PC-9 (cell line): ENCODE measurements around the gene DDX56.

Experiments used
- EZH2 ChIP-seq: fragments of 200-600 bp; sonication (generic); IDR thresholded peaks from 2 replicates; pipeline ENCODE4 v1.8.0; 2017; ENCODE audit warnings: antibody characterized with exemption, low read depth
- TF ChIP-seq, protein P1 (sequence below): fragments of 200-600 bp; sonication (generic); conservative IDR thresholded peaks from 2 replicates; pipeline ENCODE4 v1.6.1; 2017; ENCODE audit warnings: mixed run types, antibody characterized with exemption, mild to moderate bottlenecking, moderate library complexity

DNA sequence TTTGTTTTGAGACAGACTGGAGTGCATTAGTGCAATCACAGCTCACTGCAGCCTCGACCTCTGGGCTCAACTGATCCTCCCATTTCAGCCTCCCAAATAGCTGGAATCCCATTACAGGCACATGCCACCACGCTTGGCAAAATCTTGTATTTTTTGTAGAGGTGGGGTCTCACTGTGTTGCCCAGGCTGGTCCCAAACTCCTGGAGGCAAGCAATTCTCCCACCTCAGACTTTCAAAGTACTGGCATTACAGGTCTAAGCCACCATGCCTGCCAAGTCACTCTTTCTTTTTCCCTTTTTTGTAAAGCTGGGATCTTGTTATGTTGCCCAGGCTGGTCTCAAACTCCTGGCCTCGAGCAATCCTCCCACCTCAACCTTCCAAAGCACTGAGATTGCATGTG is 24.3 kb downstream of the DDX56 start:
- TF ChIP-seq, protein P1, sequence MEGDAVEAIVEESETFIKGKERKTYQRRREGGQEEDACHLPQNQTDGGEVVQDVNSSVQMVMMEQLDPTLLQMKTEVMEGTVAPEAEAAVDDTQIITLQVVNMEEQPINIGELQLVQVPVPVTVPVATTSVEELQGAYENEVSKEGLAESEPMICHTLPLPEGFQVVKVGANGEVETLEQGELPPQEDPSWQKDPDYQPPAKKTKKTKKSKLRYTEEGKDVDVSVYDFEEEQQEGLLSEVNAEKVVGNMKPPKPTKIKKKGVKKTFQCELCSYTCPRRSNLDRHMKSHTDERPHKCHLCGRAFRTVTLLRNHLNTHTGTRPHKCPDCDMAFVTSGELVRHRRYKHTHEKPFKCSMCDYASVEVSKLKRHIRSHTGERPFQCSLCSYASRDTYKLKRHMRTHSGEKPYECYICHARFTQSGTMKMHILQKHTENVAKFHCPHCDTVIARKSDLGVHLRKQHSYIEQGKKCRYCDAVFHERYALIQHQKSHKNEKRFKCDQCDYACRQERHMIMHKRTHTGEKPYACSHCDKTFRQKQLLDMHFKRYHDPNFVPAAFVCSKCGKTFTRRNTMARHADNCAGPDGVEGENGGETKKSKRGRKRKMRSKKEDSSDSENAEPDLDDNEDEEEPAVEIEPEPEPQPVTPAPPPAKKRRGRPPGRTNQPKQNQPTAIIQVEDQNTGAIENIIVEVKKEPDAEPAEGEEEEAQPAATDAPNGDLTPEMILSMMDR = no peak
- no peak for TF ChIP-seq EZH2
